EH (cell line): Measurements from ENCODE around the gene AFF2.
"Not testable (repeated sequence)": the region's sequence is repeated elsewhere in the genome, so short reads cannot be mapped to it uniquely, and the experiment has no call there.

Source experiments
- DNase-seq: peaks from one replicate; pipeline ENCODE4 v3.0.0-alpha.2; 2015; ENCODE audit warnings: low read depth

AFF2 gene

DNA sequence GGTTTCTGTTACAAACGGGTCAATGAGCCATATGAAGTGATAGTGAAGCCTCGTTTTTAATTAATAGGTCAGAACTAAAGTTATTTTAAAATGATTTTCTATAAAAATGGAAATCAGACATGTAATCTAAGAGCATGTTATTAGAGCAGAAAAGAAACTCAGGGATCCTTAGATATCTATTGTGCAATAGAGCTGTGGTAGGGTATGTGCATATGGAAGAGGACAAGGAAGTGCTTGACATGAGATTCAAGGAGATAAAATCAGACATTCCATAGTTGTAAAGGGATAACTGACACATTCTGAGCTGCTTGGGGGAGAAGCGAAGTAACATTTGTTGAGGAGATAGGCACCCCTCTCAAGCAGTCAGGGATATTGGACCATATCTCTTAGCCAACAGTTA lies 143.0 kb downstream of the AFF2 start:
- no peak for DNase-seq

DNA sequence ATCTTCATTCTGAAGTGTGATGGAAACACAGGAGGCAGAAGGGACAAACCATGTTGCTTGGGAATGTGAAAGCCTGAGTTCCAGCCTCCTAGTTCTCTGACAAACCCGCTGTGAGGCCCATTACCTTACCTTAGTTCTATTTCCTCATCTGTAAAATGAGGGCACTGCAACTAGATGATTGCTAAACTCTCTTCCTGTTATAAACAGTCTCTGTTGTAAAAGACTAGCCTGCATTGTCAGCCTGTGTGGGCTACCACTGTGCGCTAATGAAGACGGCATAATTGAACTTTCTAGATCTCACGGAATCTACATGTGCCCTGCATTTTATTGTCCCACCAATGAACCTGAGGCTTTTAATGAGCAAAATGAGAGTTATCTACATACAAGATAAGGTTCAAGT lies 147.2 kb downstream of the AFF2 start:
- DNase-seq, result no peak

DNA sequence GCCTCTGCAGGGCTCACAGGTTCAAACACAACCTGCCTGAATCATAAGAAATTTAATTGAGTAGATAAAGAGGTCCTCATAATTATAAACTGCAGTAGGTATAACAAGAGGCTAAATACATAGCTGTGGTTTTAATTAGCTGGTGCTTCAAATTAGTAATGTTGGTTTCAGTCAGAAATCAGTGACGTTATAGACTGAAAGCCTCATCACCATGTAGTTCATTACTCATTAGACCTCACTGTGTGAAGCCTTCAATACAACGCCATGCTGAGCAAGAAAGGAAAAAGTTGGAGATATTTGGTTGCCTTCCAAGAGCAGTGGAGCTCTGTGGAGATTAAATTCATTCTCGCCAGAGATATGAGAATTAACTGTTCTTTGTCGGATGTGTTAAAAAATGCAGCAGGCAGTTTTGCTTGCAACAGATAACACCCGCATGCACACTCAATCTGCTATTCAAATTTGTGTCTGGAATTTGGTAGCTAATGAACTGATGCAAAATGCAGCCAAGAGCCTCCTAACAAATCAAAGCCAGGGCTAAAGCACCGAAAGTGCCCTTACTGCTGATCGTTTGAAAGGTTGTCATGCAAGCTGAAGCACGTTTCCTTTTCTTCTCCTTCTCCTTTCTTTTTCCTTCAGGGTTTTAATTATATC lies 148.9 kb downstream of the AFF2 start:
- no peak for DNase-seq

DNA sequence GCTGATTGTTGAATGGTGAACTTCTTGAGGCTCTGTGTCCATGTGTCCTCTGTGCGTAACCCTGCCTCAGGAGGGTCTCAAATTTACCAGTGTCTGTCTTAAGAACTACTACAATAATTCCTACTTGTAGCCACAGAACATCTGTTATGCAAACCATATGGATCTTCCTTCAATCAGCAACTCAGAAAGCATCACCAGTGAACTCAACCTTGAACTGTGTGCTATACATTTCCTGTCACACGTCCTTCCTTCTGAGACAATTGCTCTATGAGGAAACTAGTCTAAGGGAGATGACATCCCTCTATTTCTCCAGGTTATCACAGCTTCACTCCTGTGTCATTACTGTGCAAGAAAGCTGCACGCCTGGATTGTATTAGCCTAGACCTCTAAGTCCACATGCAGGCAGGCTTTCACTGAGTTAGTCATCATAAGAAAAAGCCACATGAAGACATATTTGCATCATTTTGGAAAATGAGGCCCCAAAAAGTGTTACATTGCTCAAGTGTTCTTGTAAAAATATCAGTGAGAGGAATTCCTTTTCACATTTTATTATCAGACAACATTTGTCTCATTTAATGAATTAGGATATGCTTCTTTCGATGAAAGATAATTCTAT lies 157.8 kb downstream of the AFF2 start:
- DNase-seq, result no peak

- DNase-seq, result no peak
Measured at GRCh38 chrX:148659481-148659880, 159.1 kb downstream of the AFF2 start.

GRCh38 chrX:148661035-148661434 lies 160.6 kb downstream of the AFF2 start:
- no peak for DNase-seq

- DNase-seq, result no peak
Measured at GRCh38 chrX:148662014-148662413, 161.6 kb downstream of the AFF2 start.

GRCh38 chrX:148664171-148664570 lies 163.8 kb downstream of the AFF2 start:
- DNase-seq, result no peak

GRCh38 chrX:148664995-148665394 lies 164.6 kb downstream of the AFF2 start:
- no peak for DNase-seq

- DNase-seq, result not testable (repeated sequence)
Measured at GRCh38 chrX:148669175-148669574, 168.8 kb downstream of the AFF2 start.

GRCh38 chrX:148670277-148670676 lies 169.9 kb downstream of the AFF2 start:
- no peak for DNase-seq

GRCh38 chrX:148672517-148672916 lies 172.1 kb downstream of the AFF2 start:
- DNase-seq, result no peak

- DNase-seq, result no peak
Measured at GRCh38 chrX:148681605-148682004, 181.2 kb downstream of the AFF2 start.

- DNase-seq, result no peak
Measured at GRCh38 chrX:148682206-148682605, 181.8 kb downstream of the AFF2 start.

DNA sequence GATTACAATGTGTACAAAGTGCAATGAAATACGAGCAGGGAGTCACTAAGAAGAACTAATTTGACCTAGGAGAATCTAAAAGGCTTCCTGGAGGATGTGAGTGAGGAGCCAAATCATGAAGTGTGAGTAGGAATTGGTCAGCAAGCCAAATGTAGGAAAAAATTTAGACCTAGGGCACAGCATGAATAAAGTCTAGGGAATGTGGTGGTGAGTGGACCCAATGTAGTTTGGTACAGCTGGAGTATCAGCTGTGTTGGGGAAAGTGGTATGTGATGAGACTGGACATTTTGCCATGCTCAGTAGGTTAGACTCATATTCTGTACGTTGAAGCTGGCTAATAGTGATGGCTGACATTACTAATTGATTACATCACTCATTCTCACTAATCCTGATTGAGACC lies 191.0 kb downstream of the AFF2 start:
- DNase-seq, result no peak

- DNase-seq, result no peak
Measured at GRCh38 chrX:148695255-148695654, 194.8 kb downstream of the AFF2 start.

- no peak for DNase-seq
Measured at GRCh38 chrX:148698221-148698620, 197.8 kb downstream of the AFF2 start.

GRCh38 chrX:148700021-148700420 lies 199.6 kb downstream of the AFF2 start:
- no peak for DNase-seq

DNA sequence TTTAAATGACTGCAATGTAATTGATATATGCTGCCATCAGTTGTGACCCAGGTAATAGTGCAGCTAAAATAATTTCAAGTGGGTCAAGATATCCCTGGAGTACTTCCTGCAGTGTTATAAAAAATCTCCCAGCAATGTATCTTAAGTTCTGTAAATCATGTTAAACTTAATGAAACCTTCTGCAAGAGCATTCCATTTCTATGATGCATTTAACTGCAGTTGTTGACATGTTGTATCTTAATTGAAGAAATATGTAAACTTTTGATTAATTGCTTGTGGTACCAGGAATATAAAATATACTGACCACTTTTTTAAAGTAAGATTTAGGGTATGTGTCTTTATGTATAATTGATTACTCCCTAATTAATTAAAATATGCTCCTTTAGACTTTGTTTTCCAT lies 213.6 kb downstream of the AFF2 start:
- no peak for DNase-seq

DNA sequence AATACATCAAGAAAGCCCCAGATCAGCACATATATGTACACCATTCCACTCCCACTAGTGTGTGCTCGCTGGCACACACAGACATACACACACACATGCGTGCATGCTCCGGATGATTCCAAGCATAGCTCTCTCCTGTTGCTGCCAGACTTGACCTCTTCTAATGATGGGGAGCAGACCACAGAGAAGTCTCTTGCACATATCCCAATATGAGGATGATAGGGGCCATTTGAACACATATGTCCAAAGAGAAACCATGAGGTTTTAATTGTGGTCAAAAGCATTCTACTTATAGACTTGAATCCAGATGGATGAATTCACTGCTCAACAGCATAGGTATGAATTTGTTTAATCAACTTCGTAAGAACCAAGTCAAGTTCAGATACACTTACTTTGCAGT lies 214.9 kb downstream of the AFF2 start:
- no peak for DNase-seq

DNA sequence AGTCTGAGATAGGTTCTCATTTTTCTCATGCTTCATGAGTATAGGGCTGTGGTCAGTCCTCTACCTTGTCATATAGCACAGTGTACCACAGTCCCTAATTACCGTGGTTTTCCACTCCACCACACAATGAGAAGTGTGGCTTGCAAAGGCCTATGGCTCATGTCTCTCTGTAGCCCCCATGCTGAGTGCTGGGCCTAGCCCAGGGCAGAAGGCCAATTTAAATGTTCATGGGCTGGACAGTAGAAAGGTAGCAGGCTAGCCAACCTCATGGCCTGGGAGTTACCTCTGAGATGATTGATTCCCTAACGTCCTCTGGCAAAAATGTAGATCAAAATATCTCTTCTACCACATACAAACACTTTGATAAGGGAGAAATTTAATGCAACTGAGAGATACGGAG lies 222.5 kb downstream of the AFF2 start:
- DNase-seq, result no peak

DNA sequence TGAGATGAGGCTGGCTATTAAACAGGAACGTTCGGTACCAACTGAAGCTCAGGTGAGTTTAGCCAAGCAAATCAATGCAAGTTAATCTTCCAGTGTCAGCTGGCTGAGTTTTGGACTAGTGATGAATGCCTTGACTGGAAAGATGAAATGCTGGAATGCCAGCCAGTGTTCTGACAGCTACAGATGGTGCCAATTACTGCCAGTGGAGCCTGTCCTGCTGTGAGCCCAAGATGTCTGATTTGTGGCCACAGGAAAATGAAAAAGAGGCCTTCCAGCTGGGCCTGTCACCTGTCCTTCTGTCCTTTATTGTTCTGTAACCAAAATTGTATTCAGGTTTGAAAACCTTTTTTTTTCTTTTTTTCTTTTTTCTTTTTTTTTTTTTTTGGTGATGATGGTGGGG lies 223.1 kb downstream of the AFF2 start:
- no peak for DNase-seq

DNA sequence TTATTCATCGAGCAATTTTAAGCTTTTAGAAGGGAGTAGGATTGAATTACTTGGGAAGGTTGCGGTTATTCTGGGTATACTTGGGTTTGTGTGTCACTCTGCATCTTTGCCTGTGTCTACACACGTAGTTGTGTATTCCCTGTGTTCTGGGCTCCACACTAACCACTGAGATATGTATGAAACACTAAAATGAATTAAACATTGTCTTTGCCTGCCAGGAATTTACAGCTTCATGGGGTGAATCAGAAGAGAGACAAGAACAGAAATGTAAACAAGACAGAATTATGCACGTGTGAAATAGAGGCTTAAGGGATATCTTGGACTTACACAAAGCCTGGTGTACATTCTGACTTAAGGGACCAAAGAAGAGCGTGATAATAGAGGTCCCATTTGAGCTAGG lies 228.5 kb downstream of the AFF2 start:
- DNase-seq, result no peak

GRCh38 chrX:148732743-148733142 lies 232.3 kb downstream of the AFF2 start:
- no peak for DNase-seq
